ENCODE results near the gene PRKAA2. TPM values are rescaled to one million over a fixed set of nuclear protein-coding genes. Genes with fewer than 3 reads are reported as not detected.

Gene PRKAA2
- polyA plus RNA-seq, 2 of the 4 experiments (the other 2 are of a cell fraction): 3.8 to 8.8 TPM

- no peak for TF ChIP-seq HOXA7 (CRISPR knock-in tag; IDR thresholded peaks at IDR 0.05)
- no peak for TF ChIP-seq FOSB (CRISPR knock-in tag; IDR thresholded peaks at IDR 0.05)
- no peak for TF ChIP-seq NR3C1 (IDR thresholded peaks at IDR 0.05)
- TF ChIP-seq EHF (CRISPR knock-in tag; IDR thresholded peaks at IDR 0.05): no peak
- TF ChIP-seq CBX2 (IDR thresholded peaks at IDR 0.05; ENCODE audit: borderline replicate concordance, low read depth): no peak
Observed at GRCh38 chr1:56709995-56710394, 64.9 kb downstream of the PRKAA2 start (continued).

DNA sequence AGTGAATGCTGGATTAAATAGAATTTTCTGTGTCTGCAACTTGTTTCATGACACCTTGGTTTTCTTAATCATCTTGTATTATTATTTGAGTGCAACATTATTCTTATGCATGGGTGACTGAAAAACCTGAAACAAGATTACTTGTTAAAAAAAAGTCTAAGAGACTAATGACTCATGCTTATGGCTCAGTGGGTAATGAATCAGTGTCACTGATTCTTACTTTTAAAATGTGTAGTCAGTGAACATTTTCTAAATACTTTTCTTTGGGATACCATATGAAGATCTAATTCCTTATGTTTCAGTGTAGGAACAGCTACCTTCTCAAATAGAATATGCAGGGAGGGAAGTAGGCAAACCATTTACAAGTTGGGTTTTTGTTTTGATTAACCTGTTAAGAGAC lies 65.5 kb downstream of the PRKAA2 start:
- ChIA-PET CTCF (interaction anchor here (1.2 to 3.1 kb wide), 3 partner anchors 22 to 1427 kb away, joined by 5 to 10 read pairs (median 8); no protein-coding TSS in a partner anchor), POLR2A (no interaction called here)
- FAIRE-seq (no peak), DNase-seq (ENCODE audit: low read depth in 1 of 2, low spot score in 1 of 2) (peak in 1 of 2 experiments; percentile 5), ATAC-seq (no peak)
- TF ChIP-seq MAZ (IDR thresholded peaks at IDR 0.05; ENCODE audit: borderline replicate concordance, low read depth, low read length) (no peak), EHF (CRISPR knock-in tag; IDR thresholded peaks at IDR 0.05) (no peak), RARB (CRISPR knock-in tag; IDR thresholded peaks at IDR 0.05) (no peak), CHD4 (IDR thresholded peaks at IDR 0.05; ENCODE audit: borderline replicate concordance) (no peak), NPAS2 (CRISPR knock-in tag; IDR thresholded peaks at IDR 0.05; ENCODE audit: borderline replicate concordance) (no peak), SREBF2 (IDR thresholded peaks at IDR 0.05) (no peak), MYC (IDR thresholded peaks at IDR 0.05; ENCODE audit: borderline replicate concordance, low read length) (no peak), HOXB13 (CRISPR knock-in tag; IDR thresholded peaks at IDR 0.05; ENCODE audit: low read depth) (no peak), JUNB (IDR thresholded peaks at IDR 0.05) (0 out of 2 replicates have a peak, but pooled peaks have one; percentile 38), POLR2AphosphoS2 (conservative IDR thresholded peaks at IDR 0.05; ENCODE audit: low read length) (no peak), ESRRA (IDR thresholded peaks at IDR 0.05; ENCODE audit: borderline replicate concordance, low read length) (no peak), EHMT2 (IDR thresholded peaks at IDR 0.05; ENCODE audit: low read depth) (no peak), FOSL2 (IDR thresholded peaks at IDR 0.05) (peak; percentile 34; the same call in 1 of the 2 replicates), FOSL2 (CRISPR knock-in tag; IDR thresholded peaks at IDR 0.05) (peak; percentile 62), RNF2 (IDR thresholded peaks at IDR 0.05; ENCODE audit: borderline replicate concordance, low read depth) (no peak), CEBPB (IDR thresholded peaks at IDR 0.05) (no peak), HOXB5 (CRISPR knock-in tag; IDR thresholded peaks at IDR 0.05) (peak; percentile 89), MAFK (IDR thresholded peaks at IDR 0.05; ENCODE audit: partially characterized antibody) (no peak), TP53 (CRISPR knock-in tag; IDR thresholded peaks at IDR 0.05) (no peak), RCOR1 (IDR thresholded peaks at IDR 0.05; ENCODE audit: low read depth, low read length) (no peak), FOXS1 (CRISPR knock-in tag; IDR thresholded peaks at IDR 0.05) (no peak)
- TF ChIP-seq, protein P1, sequence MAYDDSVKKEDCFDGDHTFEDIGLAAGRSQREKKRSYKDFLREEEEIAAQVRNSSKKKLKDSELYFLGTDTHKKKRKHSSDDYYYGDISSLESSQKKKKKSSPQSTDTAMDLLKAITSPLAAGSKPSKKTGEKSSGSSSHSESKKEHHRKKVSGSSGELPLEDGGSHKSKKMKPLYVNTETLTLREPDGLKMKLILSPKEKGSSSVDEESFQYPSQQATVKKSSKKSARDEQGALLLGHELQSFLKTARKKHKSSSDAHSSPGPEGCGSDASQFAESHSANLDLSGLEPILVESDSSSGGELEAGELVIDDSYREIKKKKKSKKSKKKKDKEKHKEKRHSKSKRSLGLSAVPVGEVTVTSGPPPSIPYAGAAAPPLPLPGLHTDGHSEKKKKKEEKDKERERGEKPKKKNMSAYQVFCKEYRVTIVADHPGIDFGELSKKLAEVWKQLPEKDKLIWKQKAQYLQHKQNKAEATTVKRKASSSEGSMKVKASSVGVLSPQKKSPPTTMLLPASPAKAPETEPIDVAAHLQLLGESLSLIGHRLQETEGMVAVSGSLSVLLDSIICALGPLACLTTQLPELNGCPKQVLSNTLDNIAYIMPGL (CRISPR knock-in tag; IDR thresholded peaks at IDR 0.05; ENCODE audit: borderline replicate concordance): no peak
- TF ChIP-seq, protein P2, sequence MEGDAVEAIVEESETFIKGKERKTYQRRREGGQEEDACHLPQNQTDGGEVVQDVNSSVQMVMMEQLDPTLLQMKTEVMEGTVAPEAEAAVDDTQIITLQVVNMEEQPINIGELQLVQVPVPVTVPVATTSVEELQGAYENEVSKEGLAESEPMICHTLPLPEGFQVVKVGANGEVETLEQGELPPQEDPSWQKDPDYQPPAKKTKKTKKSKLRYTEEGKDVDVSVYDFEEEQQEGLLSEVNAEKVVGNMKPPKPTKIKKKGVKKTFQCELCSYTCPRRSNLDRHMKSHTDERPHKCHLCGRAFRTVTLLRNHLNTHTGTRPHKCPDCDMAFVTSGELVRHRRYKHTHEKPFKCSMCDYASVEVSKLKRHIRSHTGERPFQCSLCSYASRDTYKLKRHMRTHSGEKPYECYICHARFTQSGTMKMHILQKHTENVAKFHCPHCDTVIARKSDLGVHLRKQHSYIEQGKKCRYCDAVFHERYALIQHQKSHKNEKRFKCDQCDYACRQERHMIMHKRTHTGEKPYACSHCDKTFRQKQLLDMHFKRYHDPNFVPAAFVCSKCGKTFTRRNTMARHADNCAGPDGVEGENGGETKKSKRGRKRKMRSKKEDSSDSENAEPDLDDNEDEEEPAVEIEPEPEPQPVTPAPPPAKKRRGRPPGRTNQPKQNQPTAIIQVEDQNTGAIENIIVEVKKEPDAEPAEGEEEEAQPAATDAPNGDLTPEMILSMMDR (IDR thresholded peaks at IDR 0.05): no peak
- TF ChIP-seq, protein P3, sequence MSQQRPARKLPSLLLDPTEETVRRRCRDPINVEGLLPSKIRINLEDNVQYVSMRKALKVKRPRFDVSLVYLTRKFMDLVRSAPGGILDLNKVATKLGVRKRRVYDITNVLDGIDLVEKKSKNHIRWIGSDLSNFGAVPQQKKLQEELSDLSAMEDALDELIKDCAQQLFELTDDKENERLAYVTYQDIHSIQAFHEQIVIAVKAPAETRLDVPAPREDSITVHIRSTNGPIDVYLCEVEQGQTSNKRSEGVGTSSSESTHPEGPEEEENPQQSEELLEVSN (IDR thresholded peaks at IDR 0.05; ENCODE audit: borderline replicate concordance, low read depth): no peak
- TF ChIP-seq, protein P4, sequence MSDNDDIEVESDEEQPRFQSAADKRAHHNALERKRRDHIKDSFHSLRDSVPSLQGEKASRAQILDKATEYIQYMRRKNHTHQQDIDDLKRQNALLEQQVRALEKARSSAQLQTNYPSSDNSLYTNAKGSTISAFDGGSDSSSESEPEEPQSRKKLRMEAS (IDR thresholded peaks at IDR 0.05): no peak
- TF ChIP-seq, protein P5, sequence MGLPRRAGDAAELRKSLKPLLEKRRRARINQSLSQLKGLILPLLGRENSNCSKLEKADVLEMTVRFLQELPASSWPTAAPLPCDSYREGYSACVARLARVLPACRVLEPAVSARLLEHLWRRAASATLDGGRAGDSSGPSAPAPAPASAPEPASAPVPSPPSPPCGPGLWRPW (IDR thresholded peaks at IDR 0.05): no peak
- TF ChIP-seq, protein P6, sequence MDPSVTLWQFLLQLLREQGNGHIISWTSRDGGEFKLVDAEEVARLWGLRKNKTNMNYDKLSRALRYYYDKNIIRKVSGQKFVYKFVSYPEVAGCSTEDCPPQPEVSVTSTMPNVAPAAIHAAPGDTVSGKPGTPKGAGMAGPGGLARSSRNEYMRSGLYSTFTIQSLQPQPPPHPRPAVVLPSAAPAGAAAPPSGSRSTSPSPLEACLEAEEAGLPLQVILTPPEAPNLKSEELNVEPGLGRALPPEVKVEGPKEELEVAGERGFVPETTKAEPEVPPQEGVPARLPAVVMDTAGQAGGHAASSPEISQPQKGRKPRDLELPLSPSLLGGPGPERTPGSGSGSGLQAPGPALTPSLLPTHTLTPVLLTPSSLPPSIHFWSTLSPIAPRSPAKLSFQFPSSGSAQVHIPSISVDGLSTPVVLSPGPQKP (IDR thresholded peaks at IDR 0.05; ENCODE audit: low read depth, low read length): no peak
- H3K9me3 ChIP-seq: no peaks in the 10 kb centered on the region
- peak overlapping the region; percentile 22 for H3K4me2 ChIP-seq
- no peak overlapping the region for H3K27ac ChIP-seq
- H3K4me1 ChIP-seq: peaks cover 28% of the 10 kb centered on the region
- H3K4me3 ChIP-seq: no peak overlapping the region
